Fibroblast of skin of left biceps (primary cell): ENCODE data around the gene EPHA1.

Experiments
- DNase-seq, 2 experiments: peaks; one replicate each; pipeline ENCODE4 v3.0.0-alpha.2; 2013; ENCODE audit warnings: low read depth in 2 of 2

EPHA1 gene

GRCh38 chr7:143351060-143351459, 57.6 kb downstream of the EPHA1 start:
- DNase-seq = no peak

DNA sequence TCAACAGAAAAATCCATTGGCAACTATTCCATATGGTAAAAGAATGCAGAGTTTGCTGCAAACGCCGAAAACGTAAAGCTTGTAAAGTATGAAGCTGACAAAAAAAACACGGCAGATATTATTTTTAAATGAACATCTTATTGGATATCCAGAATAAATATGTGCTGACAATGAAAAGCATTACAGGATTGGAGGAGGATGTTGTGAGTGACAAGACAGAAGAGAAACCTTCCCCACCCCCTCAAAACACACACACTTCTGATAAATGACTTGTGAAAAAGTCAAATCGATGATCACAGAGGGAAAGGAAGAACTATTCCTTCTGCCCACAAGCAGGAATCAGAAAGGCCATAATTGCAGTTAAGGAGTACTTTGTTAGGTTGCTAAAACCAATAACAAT, 60.7 kb downstream of the EPHA1 start:
- DNase-seq = no peak

DNA sequence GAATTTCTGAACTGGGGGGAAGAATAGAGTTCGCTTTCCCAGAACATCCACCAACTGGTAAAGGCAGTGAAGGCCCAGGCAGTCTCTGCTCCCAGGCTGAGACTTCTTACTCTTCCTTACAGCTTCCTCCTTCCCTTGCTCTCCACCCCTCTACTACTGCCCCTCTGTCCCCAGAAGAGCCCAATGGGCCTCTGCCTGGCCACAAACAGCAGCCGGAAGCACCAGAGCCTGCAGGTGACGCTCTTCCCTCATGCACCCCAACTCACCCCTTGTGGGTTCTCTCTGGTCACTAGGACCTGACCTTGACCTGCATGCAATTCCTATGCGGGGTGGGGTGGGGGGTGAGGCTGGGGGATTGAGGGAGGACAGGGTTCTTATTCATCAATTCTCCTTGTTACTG, 62.6 kb downstream of the EPHA1 start:
- no peak for DNase-seq

DNA sequence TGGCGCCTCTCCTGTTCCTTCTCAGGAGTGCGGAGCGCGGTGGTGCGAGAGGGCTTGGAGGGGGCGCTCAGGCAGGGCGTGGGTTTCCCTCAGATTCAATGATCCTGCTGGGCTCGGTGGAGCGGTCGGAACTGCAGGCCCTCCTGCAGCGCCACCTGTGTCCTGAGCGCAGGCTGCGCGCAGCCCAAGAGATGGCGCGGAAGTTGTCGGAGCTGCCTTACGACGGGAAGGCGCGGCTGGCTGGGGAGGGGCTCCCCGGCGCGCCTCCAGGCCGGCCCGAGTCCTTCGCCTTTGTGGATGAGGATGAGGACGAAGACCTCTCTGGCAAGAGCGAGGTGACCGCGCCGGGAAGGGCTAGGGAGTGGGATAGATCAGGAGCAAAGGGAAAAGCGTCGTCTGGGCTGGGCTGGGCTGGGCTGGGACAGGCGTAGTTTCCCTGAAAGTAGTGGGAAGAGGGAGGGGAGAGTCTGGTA, 63.2 kb downstream of the EPHA1 start:
- no peak for DNase-seq

- DNase-seq = no peak
Observed at GRCh38 chr7:143343596-143343995, 65.1 kb downstream of the EPHA1 start.

DNA sequence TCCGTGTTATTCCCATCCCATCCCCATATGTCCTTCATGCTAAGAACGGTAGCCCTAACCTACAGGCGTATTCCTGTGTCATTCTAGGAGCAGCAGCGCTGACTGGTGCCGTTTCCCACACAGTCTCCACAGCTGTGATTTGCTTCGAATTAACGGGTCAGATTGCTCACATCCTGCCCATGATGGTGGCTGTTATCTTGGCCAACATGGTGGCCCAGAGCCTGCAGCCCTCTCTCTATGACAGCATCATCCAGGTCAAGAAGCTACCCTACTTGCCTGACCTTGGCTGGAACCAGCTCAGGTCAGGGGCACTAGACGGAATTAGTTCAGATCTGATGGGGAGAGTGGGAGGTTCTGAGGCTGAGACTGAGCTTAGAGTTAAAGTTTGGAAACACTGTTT, 66.8 kb downstream of the EPHA1 start:
- no peak for DNase-seq
